K562 (cell line): ENCODE data around the gene EMC9. TPM values are rescaled to one million over a fixed set of nuclear protein-coding genes. Genes with fewer than 3 reads are reported as not detected.
A peak's percentile ranks its signal among the peaks of the same experiment; 100 is the strongest.

Experiments used
- CTCF ChIP-seq, 3 experiments: IDR thresholded peaks in 2 of 3; conservative IDR thresholded peaks in 1 of 3; 2 replicates each; pipeline ENCODE4 v1.5.1; 2011 to 2012; ENCODE audit warnings: low read length in 3 of 3, mild to moderate bottlenecking in 3 of 3, control low read depth in 2 of 3, improper control_type of control experiment in 1 of 3, inconsistent platforms in 1 of 3, low read depth in 1 of 3, mixed read lengths in 1 of 3, moderate library complexity in 1 of 3; ENCODE audit not compliant: insufficient read depth in 2 of 3
- DMBX1 ChIP-seq: fragments of 250-450 bp; sonication (Bioruptor Pico); IDR thresholded peaks from 2 replicates; pipeline ENCODE4 v1.8.0; 2022; ENCODE audit warnings: inconsistent platforms, mild to moderate bottlenecking, moderate library complexity, borderline replicate concordance
- EP400 ChIP-seq: fragments of 450-650 bp; IDR thresholded peaks from 2 replicates; pipeline ENCODE4 v1.6.1; 2017; ENCODE audit warnings: antibody characterized with exemption, mild to moderate bottlenecking, moderate library complexity
- ESRRB ChIP-seq: fragments of 250-450 bp; sonication (Bioruptor Pico); IDR thresholded peaks from 2 replicates; pipeline ENCODE4 v1.5.0; 2020; ENCODE audit warnings: mild to moderate bottlenecking, moderate library complexity, borderline replicate concordance
- GTF2E2 ChIP-seq: fragments of 200-800 bp; sonication (Bioruptor generic); IDR thresholded peaks from 2 replicates; pipeline ENCODE4 v1.6.1; 2016; ENCODE audit warnings: missing genetic modification characterization, missing compliant biosample characterization
- HDAC1 ChIP-seq, 2 experiments: fragments of 450-650 bp; IDR thresholded peaks; 2 replicates each; pipeline ENCODE4 v1.6.1; 2016 to 2017; ENCODE audit warnings: inconsistent platforms in 1 of 2, mild to moderate bottlenecking in 1 of 2, moderate library complexity in 1 of 2
- MEF2D ChIP-seq: conservative IDR thresholded peaks from 2 replicates; pipeline ENCODE4 v1.6.1; 2016; ENCODE audit warnings: low read depth, missing genetic modification characterization, missing compliant biosample characterization
- MITF ChIP-seq: IDR thresholded peaks from 2 replicates; pipeline ENCODE4 v1.6.1; 2014; ENCODE audit warnings: antibody characterized with exemption
- MLLT1 ChIP-seq, 2 experiments: fragments of 450-650 bp; IDR thresholded peaks; 2 replicates each; pipeline ENCODE4 v1.6.1; 2016
- MXD1 ChIP-seq: fragments of 250-450 bp; sonication (Bioruptor Pico); IDR thresholded peaks from 2 replicates; pipeline ENCODE4 v1.8.0; 2021; ENCODE audit warnings: borderline replicate concordance, mild to moderate bottlenecking, moderate library complexity; ENCODE audit not compliant: poor library complexity, severe bottlenecking
- PCBP1 ChIP-seq: fragments of 200-400 bp; formaldehyde crosslinking; IDR thresholded peaks from 2 replicates; pipeline ENCODE4 v1.6.1; 2018; ENCODE audit warnings: mild to moderate bottlenecking, low read depth, low read length; ENCODE audit not compliant: poor library complexity, severe bottlenecking
- PCBP2 ChIP-seq: fragments of 200-400 bp; formaldehyde crosslinking; IDR thresholded peaks from 2 replicates; pipeline ENCODE4 v1.6.1; 2018; ENCODE audit warnings: low read length, low read depth, mild to moderate bottlenecking, moderate library complexity; ENCODE audit not compliant: poor library complexity, severe bottlenecking
- PHF21A ChIP-seq: fragments of 450-650 bp; IDR thresholded peaks from 2 replicates; pipeline ENCODE4 v1.6.1; 2017; ENCODE audit warnings: low read depth, borderline replicate concordance
- PML ChIP-seq: IDR thresholded peaks from 2 replicates; pipeline ENCODE4 v1.6.1; 2012; ENCODE audit warnings: low read length, inconsistent platforms
- POLR2G ChIP-seq: fragments of 200-400 bp; formaldehyde crosslinking; IDR thresholded peaks from 2 replicates; pipeline ENCODE4 v1.6.1; 2017; ENCODE audit warnings: low read depth, mild to moderate bottlenecking, antibody characterized with exemption, low read length, moderate library complexity
- RBBP5 ChIP-seq: fragments of 200-600 bp; sonication (generic); IDR thresholded peaks from 2 replicates; pipeline ENCODE4 v1.6.1; 2012; ENCODE audit warnings: borderline replicate concordance, mild to moderate bottlenecking, low read length, control low read depth, inconsistent platforms; ENCODE audit not compliant: insufficient read depth, poor library complexity, severe bottlenecking
- SAFB ChIP-seq: fragments of 200-400 bp; formaldehyde crosslinking; IDR thresholded peaks from 2 replicates; pipeline ENCODE4 v1.6.1; 2017; ENCODE audit warnings: low read depth, low read length, borderline replicate concordance
- ZBTB8A ChIP-seq: fragments of 450-650 bp; IDR thresholded peaks from 2 replicates; pipeline ENCODE4 v1.6.1; 2018; ENCODE audit warnings: mild to moderate bottlenecking, moderate library complexity; ENCODE audit not compliant: partially characterized antibody
- ZNF175 ChIP-seq: fragments of 200-800 bp; sonication (Bioruptor generic); IDR thresholded peaks from 2 replicates; pipeline ENCODE4 v1.6.1; 2016; ENCODE audit warnings: low read depth, mild to moderate bottlenecking, missing genetic modification characterization, missing compliant biosample characterization
- ZNF444 ChIP-seq: fragments of 250-450 bp; sonication (Bioruptor Pico); IDR thresholded peaks from 2 replicates; pipeline ENCODE4 v1.4.0; 2020; ENCODE audit warnings: mild to moderate bottlenecking, moderate library complexity
- polyA plus RNA-seq, 8 experiments: library from polyadenylated mRNA; depleted of rRNA in 4 of 8; stranded (reverse) in 5 of 8; unstranded in 3 of 8; fragments of >200 nt; fragmentation: Nextera tagmentation in 2 of 8; fragmentation: Illumina TruSeq in 1 of 8; extraction: Ambion mirVana in 2 of 8; extraction: Trizol in 1 of 8; gene quantifications; 2 replicates each; pipeline versions ENCODE4 v1.2.1 to v1.2.3, GENCODE V29; 2011 to 2014; ENCODE audit warnings: inconsistent platforms in 1 of 8, missing spikeins in 1 of 8
- total RNA-seq, 7 experiments: library from RNA; depleted of rRNA in 6 of 7; stranded (reverse); fragments of >200 nt in 6 of 7; fragmentation: Illumina TruSeq in 2 of 7; extraction: Trizol in 2 of 7; gene quantifications; 2 replicates each; pipeline versions ENCODE4 v1.2.1 to v1.2.3, GENCODE V29; 2011 to 2021; ENCODE audit warnings: low replicate concordance in 1 of 7

Gene EMC9
- total and polyA plus RNA-seq, 9 of the 15 experiments (the other 6 are each of a cell fraction or from before 2014, with no cell fraction given) = 3.1 to 13.2 (median 7.8) TPM

- TF ChIP-seq ZBTB8A (no peak), MXD1 (CRISPR knock-in tag) (no peak), EP400 (peak; percentile 54; the same call in 1 of the 2 replicates), PHF21A (no peak), POLR2G (peak; percentile 64), ZNF175 (CRISPR knock-in tag) (no peak), ESRRB (CRISPR knock-in tag) (no peak), GTF2E2 (tag) (no peak), MLLT1 (IDR thresholded peaks at IDR 0.05) (0 out of 4 replicates have a peak, but pooled peaks of 1 of the 2 experiments have one; percentile 0), SAFB (no peak), HDAC1 (IDR thresholded peaks at IDR 0.05) (0 out of 4 replicates have a peak, but pooled peaks of 1 of the 2 experiments have one; percentile 6), DMBX1 (CRISPR knock-in tag) (no peak), PCBP1 (no peak), MITF (no peak), PCBP2 (no peak), ZNF444 (CRISPR knock-in tag) (no peak), MEF2D (no peak), PML (0 out of 2 replicates have a peak, but pooled peaks have one; percentile 30), RBBP5 (peak; percentile 40), CTCF (IDR thresholded peaks at IDR 0.05 in 2 of 3, conservative IDR thresholded peaks at IDR 0.05 in 1 of 3; ENCODE audit: insufficient read depth in 2 of 3, low read depth in 1 of 3, low read length in 3 of 3) (no peak)
Measured at GRCh38 chr14:24146978-24147760, 5.8 kb upstream of the EMC9 start, which contains the start of gene RNF31 (continued).
